KMS-11 (cell line): ENCODE data around the gene TMEFF2.

Experiments
- H2AFZ ChIP-seq: fragments of 200-600 bp; sonication (generic); 2 replicates; pipeline ENCODE4 v1.6.1; 2016; ENCODE audit warnings: antibody characterized with exemption, mixed run types, low read depth
- H3K27ac ChIP-seq: fragments of 200-600 bp; sonication (generic); 2 replicates; pipeline ENCODE4 v1.6.1; 2016; ENCODE audit warnings: mild to moderate bottlenecking, mixed run types
- H3K27me3 ChIP-seq: fragments of 200-600 bp; sonication (generic); 2 replicates; pipeline ENCODE4 v1.6.1; 2017; ENCODE audit warnings: mild to moderate bottlenecking, low read depth, mixed run types, moderate library complexity; ENCODE audit not compliant: insufficient read depth
- H3K36me3 ChIP-seq: fragments of 200-600 bp; sonication (generic); 2 replicates; pipeline ENCODE4 v1.6.1; 2017; ENCODE audit warnings: mild to moderate bottlenecking, mixed run types; ENCODE audit not compliant: insufficient read depth
- H3K4me1 ChIP-seq: fragments of 200-600 bp; sonication (generic); 2 replicates; pipeline ENCODE4 v1.6.1; 2016; ENCODE audit warnings: mild to moderate bottlenecking, low read depth, mixed run types; ENCODE audit not compliant: poor library complexity, severe bottlenecking
- H3K4me2 ChIP-seq: fragments of 200-600 bp; sonication (generic); 2 replicates; pipeline ENCODE4 v1.7.0; 2016; ENCODE audit warnings: mild to moderate bottlenecking, mixed run types
- H3K4me3 ChIP-seq: fragments of 200-600 bp; sonication (generic); IDR thresholded peaks from 2 replicates; pipeline ENCODE4 v1.6.1; 2017; ENCODE audit warnings: low read depth, low read length, mixed read lengths; ENCODE audit not compliant: insufficient read depth
- H3K79me2 ChIP-seq: fragments of 200-600 bp; sonication (generic); 2 replicates; pipeline ENCODE4 v1.6.1; 2016; ENCODE audit warnings: low read depth, mixed run types; ENCODE audit not compliant: insufficient read depth
- H3K9ac ChIP-seq: fragments of 200-600 bp; sonication (generic); 2 replicates; pipeline ENCODE4 v1.6.1; 2016; ENCODE audit warnings: mild to moderate bottlenecking, mixed run types
- H4K20me1 ChIP-seq: fragments of 200-600 bp; sonication (generic); 2 replicates; pipeline ENCODE4 v1.6.1; 2016; ENCODE audit warnings: mild to moderate bottlenecking, mixed run types; ENCODE audit not compliant: insufficient read depth
- TF ChIP-seq, protein P1 (sequence below): fragments of 200-600 bp; sonication (generic); conservative IDR thresholded peaks from 2 replicates; pipeline ENCODE4 v1.6.1; 2017; ENCODE audit warnings: low read depth, mild to moderate bottlenecking, antibody characterized with exemption, low read length, moderate library complexity, mixed read lengths

Gene TMEFF2

DNA sequence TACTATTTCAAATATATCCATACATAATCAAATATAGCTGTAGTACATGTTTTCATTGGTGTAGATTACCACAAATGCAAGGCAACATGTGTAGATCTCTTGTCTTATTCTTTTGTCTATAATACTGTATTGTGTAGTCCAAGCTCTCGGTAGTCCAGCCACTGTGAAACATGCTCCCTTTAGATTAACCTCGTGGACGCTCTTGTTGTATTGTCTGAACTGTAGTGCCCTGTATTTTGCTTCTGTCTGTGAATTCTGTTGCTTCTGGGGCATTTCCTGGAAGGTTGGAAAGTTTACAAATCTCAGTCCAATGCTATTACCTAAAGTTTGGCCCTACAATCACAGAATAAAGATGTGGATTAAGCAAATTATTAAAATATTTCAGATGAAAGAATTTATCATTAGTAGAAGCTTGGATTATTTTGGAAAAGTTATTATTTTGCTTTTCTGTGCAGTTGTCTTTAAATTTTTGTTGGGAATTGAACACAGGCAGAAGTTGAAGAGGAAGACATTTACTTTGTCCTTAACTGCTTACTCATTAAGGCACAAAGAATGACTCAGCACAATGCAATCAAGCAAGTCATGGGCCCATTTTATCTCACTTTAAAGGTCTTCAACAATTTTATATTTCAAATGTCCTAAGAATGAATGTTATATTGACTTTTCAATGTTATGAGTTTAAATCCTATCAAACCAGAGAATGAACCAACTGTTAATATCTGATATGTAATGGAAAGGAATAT, 244.4 kb downstream of the TMEFF2 start:
- no peaks in the 10 kb centered on the region for H4K20me1 ChIP-seq

DNA sequence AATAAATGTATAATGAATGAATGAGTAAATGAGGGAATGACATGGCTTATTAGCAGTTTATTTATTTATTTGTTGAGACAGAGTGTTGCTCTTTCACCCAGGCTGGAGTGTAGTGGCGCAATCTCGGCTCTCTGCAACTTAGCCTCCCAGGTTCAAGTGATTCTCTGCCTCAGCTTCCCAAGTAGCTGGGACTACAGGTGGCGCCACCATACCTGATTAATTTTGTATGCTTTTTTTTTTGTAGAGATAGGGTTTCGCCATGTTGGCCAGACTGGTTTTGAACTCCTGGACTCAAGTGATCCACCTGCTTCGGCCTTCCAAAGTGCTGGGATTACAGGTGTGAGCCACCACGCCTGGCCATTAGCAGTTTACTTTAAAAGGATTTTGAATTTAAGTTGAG, 247.5 kb downstream of the TMEFF2 start:
- TF ChIP-seq, protein P1, sequence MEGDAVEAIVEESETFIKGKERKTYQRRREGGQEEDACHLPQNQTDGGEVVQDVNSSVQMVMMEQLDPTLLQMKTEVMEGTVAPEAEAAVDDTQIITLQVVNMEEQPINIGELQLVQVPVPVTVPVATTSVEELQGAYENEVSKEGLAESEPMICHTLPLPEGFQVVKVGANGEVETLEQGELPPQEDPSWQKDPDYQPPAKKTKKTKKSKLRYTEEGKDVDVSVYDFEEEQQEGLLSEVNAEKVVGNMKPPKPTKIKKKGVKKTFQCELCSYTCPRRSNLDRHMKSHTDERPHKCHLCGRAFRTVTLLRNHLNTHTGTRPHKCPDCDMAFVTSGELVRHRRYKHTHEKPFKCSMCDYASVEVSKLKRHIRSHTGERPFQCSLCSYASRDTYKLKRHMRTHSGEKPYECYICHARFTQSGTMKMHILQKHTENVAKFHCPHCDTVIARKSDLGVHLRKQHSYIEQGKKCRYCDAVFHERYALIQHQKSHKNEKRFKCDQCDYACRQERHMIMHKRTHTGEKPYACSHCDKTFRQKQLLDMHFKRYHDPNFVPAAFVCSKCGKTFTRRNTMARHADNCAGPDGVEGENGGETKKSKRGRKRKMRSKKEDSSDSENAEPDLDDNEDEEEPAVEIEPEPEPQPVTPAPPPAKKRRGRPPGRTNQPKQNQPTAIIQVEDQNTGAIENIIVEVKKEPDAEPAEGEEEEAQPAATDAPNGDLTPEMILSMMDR, result no peak
- H3K4me2 ChIP-seq, result no peak overlapping the region
- no peak overlapping the region for H3K4me3 ChIP-seq
- H3K9ac ChIP-seq, result no peak overlapping the region
- H3K27me3 ChIP-seq, result no peaks in the 10 kb centered on the region
- no peak overlapping the region for H2AFZ ChIP-seq
- H3K27ac ChIP-seq, result no peak overlapping the region
- H3K4me1 ChIP-seq, result no peaks in the 10 kb centered on the region
- no peaks in the 10 kb centered on the region for H4K20me1 ChIP-seq
- no peaks in the 10 kb centered on the region for H3K36me3 ChIP-seq
- H3K79me2 ChIP-seq, result no peaks in the 10 kb centered on the region

More for the DNA sequence above, 244.4 kb downstream of the TMEFF2 start:
- no peaks in the 10 kb centered on the region for H3K79me2 ChIP-seq
- H2AFZ ChIP-seq, result no peak overlapping the region
- TF ChIP-seq, protein P1, result no peak
- H3K9ac ChIP-seq, result no peak overlapping the region
- no peak overlapping the region for H3K27ac ChIP-seq
- no peaks in the 10 kb centered on the region for H3K27me3 ChIP-seq
- no peaks in the 10 kb centered on the region for H3K36me3 ChIP-seq
- H3K4me2 ChIP-seq, result no peak overlapping the region
- H3K4me1 ChIP-seq, result no peaks in the 10 kb centered on the region
- H3K4me3 ChIP-seq, result no peak overlapping the region

DNA sequence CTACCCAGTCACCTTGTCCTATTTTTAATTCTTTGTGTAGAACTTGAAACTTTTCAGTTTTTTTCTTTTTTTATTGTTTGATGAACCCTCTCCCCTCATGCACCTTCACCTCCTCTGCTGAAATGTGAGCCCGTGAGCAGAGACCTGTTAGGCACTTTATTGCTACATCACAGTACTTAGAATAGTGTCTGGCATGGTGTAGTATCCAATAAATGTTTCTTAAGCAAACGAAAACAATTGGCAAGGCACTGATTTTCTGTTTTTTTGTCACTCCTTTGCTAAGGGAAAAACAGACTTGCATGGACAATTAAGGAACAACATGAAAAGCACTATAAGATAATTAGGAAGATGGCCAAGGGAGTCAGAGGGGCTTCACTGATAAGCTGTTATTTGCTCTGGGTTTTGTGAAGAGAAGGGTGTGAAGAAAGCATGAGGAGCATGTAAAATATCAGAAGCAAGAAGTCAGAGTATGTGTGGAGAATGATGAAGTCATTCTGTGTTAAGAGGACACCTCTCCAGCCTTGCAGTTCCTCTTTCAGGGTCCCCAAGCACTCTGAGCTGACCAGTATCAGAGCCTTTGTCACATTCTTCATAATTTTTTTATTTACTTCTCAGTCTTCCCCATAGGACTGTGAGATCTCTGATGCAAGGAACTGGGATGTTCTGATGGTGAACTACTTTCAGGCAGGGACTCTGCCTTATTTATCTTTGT, 248.1 kb downstream of the TMEFF2 start:
- H3K27ac ChIP-seq, result no peak overlapping the region
- no peaks in the 10 kb centered on the region for H3K4me1 ChIP-seq
- TF ChIP-seq, protein P1, result no peak
- no peaks in the 10 kb centered on the region for H3K36me3 ChIP-seq
- H4K20me1 ChIP-seq, result no peaks in the 10 kb centered on the region
- H3K4me3 ChIP-seq, result no peak overlapping the region
- H3K9ac ChIP-seq, result no peak overlapping the region
- no peaks in the 10 kb centered on the region for H3K27me3 ChIP-seq
- no peak overlapping the region for H3K4me2 ChIP-seq
- H2AFZ ChIP-seq, result no peak overlapping the region
- no peaks in the 10 kb centered on the region for H3K79me2 ChIP-seq

DNA sequence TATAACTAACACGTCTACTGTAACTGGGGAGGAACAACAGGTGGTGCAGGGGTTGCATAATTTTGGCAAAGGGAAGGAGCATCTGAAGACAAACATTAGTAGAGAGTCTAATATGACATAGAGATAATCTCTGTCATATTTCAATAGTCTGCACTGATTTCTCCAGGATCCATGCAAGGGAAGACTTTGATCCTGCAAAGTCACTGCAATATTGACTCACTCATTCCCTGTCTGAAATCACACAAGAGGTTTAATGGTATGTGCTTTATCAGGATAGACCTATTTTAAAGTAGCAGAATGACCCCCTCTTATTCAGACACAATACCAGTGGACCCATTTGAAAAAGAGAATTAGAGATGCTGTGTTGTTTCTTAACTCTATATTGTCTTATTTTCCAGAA, 249.1 kb downstream of the TMEFF2 start:
- Histone ChIP-seq H2AFZ (no peak overlapping the region), H4K20me1 (no peaks in the 10 kb centered on the region), H3K27me3 (no peaks in the 10 kb centered on the region), H3K79me2 (no peaks in the 10 kb centered on the region), H3K4me3 (no peak overlapping the region), H3K9ac (no peak overlapping the region), H3K4me2 (no peak overlapping the region), H3K36me3 (no peaks in the 10 kb centered on the region), H3K4me1 (no peaks in the 10 kb centered on the region), H3K27ac (no peak overlapping the region)
- TF ChIP-seq, protein P1, result no peak
